Fibroblast of mammary gland (primary cell): ENCODE results near the gene GULP1.
"Not testable (repeated sequence)": the region's sequence is repeated elsewhere in the genome, so short reads cannot be mapped to it uniquely, and the experiment has no call there.

Experiments used
- DNase-seq: peaks from one replicate; pipeline ENCODE4 v3.0.0-alpha.2; 2010; ENCODE audit warnings: low read depth
- H3K4me3 ChIP-seq: 2 replicates; pipeline ENCODE4 v1.5.1; 2011; ENCODE audit warnings: low read depth, mild to moderate bottlenecking, low read length, moderate library complexity; ENCODE audit not compliant: control insufficient read depth
- CTCF ChIP-seq: conservative IDR thresholded peaks from 2 replicates; pipeline ENCODE4 v1.5.1; 2011; ENCODE audit warnings: low read depth, low read length, inconsistent platforms; ENCODE audit not compliant: control insufficient read depth, insufficient read depth

The GULP1 gene

GRCh38 chr2:188557081-188557480, 265.4 kb downstream of the GULP1 start:
- TF ChIP-seq CTCF, result no peak
- DNase-seq, result no peak
- H3K4me3 ChIP-seq, result no peak overlapping the region

- DNase-seq, H3K4me3 ChIP-seq: not testable (repeated sequence)
These were observed 267.8 kb downstream of the GULP1 start for GRCh38 chr2:188559455-188559854.

GRCh38 chr2:188561473-188561979, 269.9 kb downstream of the GULP1 start:
- H3K4me3 ChIP-seq, result no peak overlapping the region
- TF ChIP-seq CTCF, result no peak
- no peak for DNase-seq

GRCh38 chr2:188569431-188570165, 277.9 kb downstream of the GULP1 start:
- H3K4me3 ChIP-seq, result no peak overlapping the region
- DNase-seq, result peak; percentile 38
- no peak for TF ChIP-seq CTCF

- TF ChIP-seq CTCF, result no peak
- no peak for DNase-seq
- no peak overlapping the region for H3K4me3 ChIP-seq
These were observed 278.7 kb downstream of the GULP1 start for GRCh38 chr2:188570370-188570769.

- no peak overlapping the region for H3K4me3 ChIP-seq
- no peak for TF ChIP-seq CTCF
- DNase-seq, result no peak
These were observed 280.0 kb downstream of the GULP1 start for GRCh38 chr2:188571543-188572303.

GRCh38 chr2:188572592-188572991, 280.9 kb downstream of the GULP1 start:
- DNase-seq, result no peak
- TF ChIP-seq CTCF, result no peak
- H3K4me3 ChIP-seq, result no peak overlapping the region
